Measurements from ENCODE around the gene WDR47. TPM values are rescaled to one million over a fixed set of nuclear protein-coding genes. Genes with fewer than 3 reads are reported as not detected.

The WDR47 gene
- total and polyA plus RNA-seq, 4 donors = 1.2 to 4.1 (median 2.5) TPM

- WGBS = 85% methylated on average over 5 of the region's 5 CpGs
- no peak for TF ChIP-seq HNF4G (IDR thresholded peaks at IDR 0.05)
- no peak for TF ChIP-seq FOXA1 (IDR thresholded peaks at IDR 0.05)
- TF ChIP-seq YY1 (IDR thresholded peaks at IDR 0.05) = no peak
- TF ChIP-seq JUND (IDR thresholded peaks at IDR 0.05) = no peak
- no peak for TF ChIP-seq RXRA (IDR thresholded peaks at IDR 0.05)
Observed at GRCh38 chr1:109080441-109081082, 38.7 kb upstream of the WDR47 start.

GRCh38 chr1:109079240-109079622 lies 37.3 kb upstream of the WDR47 start:
- Histone ChIP-seq H3K36me3 (ENCODE audit: control insufficient read depth in 4 of 4, insufficient read depth in 3 of 4, low read depth in 1 of 4, low read length in 3 of 4) (no peaks in the 10 kb centered on the region), H3K4me3 (ENCODE audit: low read depth in 1 of 3, low read length in 3 of 3) (no peak overlapping the region), H3K9ac (ENCODE audit: low read depth in 1 of 2, low read length in 2 of 2) (no peak overlapping the region), H3K27me3 (ENCODE audit: control insufficient read depth in 4 of 4, insufficient read depth in 4 of 4, low read length in 3 of 4) (no peaks in the 10 kb centered on the region), H3K27ac (ENCODE audit: low read depth in 1 of 2, low read length in 2 of 2) (no peak overlapping the region), H3K4me1 (ENCODE audit: control insufficient read depth in 4 of 4, insufficient read depth in 4 of 4, low read length in 3 of 4) (peaks cover 0 to 8% (median 7%) of the 10 kb centered on the region in 4 donors), H3K9me3 (ENCODE audit: control insufficient read depth in 4 of 4, low read length in 3 of 4) (no peaks in the 10 kb centered on the region)
- no peak for DNase-seq (ENCODE audit: low spot score)
- TF ChIP-seq FOXA2 (IDR thresholded peaks at IDR 0.05) = no peak
- TF ChIP-seq ZBTB33 (IDR thresholded peaks at IDR 0.05) = no peak
- TF ChIP-seq FOXA1 (IDR thresholded peaks at IDR 0.05) = no peak
- TF ChIP-seq GABPA (IDR thresholded peaks at IDR 0.05 in 1 of 2, conservative IDR thresholded peaks at IDR 0.05 in 1 of 2) = no peak
- TF ChIP-seq TAF1 (conservative IDR thresholded peaks at IDR 0.05) = no peak
- TF ChIP-seq RXRA (IDR thresholded peaks at IDR 0.05) = no peak
- TF ChIP-seq RAD21 (IDR thresholded peaks at IDR 0.05) = no peak
- 95% methylated on average over 2 of the region's 2 CpGs for WGBS

More at GRCh38 chr1:109080441-109081082, 38.7 kb upstream of the WDR47 start:
- no peaks in the 10 kb centered on the region for H3K36me3 ChIP-seq (ENCODE audit: control insufficient read depth in 4 of 4, insufficient read depth in 3 of 4, low read depth in 1 of 4, low read length in 3 of 4)
- H3K27ac ChIP-seq (ENCODE audit: low read depth in 1 of 2, low read length in 2 of 2) = no peak overlapping the region
- H3K9me3 ChIP-seq (ENCODE audit: control insufficient read depth in 4 of 4, low read length in 3 of 4) = no peaks in the 10 kb centered on the region
- DNase-seq (ENCODE audit: low spot score) = no peak
- H3K4me1 ChIP-seq (ENCODE audit: control insufficient read depth in 4 of 4, insufficient read depth in 4 of 4, low read length in 3 of 4) = no peaks in the 10 kb centered on the region
- no peaks in the 10 kb centered on the region for H3K27me3 ChIP-seq (ENCODE audit: control insufficient read depth in 4 of 4, insufficient read depth in 4 of 4, low read length in 3 of 4)
- no peak overlapping the region for H3K4me3 ChIP-seq (ENCODE audit: low read depth in 1 of 3, low read length in 3 of 3)
- H3K9ac ChIP-seq (ENCODE audit: low read depth in 1 of 2, low read length in 2 of 2) = no peak overlapping the region

- TF ChIP-seq JUND (IDR thresholded peaks at IDR 0.05) = no peak
- TF ChIP-seq MAX (IDR thresholded peaks at IDR 0.05) = no peak
- TF ChIP-seq GABPA (IDR thresholded peaks at IDR 0.05 in 1 of 2, conservative IDR thresholded peaks at IDR 0.05 in 1 of 2) = no peak
- TF ChIP-seq SP1 (IDR thresholded peaks at IDR 0.05) = no peak
- TF ChIP-seq ATF3 (IDR thresholded peaks at IDR 0.05) = no peak
- no peak for TF ChIP-seq RAD21 (IDR thresholded peaks at IDR 0.05)
- no peak for TF ChIP-seq HNF4A (conservative IDR thresholded peaks at IDR 0.05)
- TF ChIP-seq CTCF (IDR thresholded peaks at IDR 0.05; ENCODE audit: low read depth, low read length, missing input control) = no peak
- no peak for TF ChIP-seq HNF4G (IDR thresholded peaks at IDR 0.05)
- TF ChIP-seq FOXA2 (IDR thresholded peaks at IDR 0.05) = no peak
- TF ChIP-seq ZBTB33 (IDR thresholded peaks at IDR 0.05) = no peak
- Histone ChIP-seq H3K27ac (ENCODE audit: low read depth in 1 of 2, low read length in 2 of 2) (no peak overlapping the region), H3K4me1 (ENCODE audit: control insufficient read depth in 4 of 4, insufficient read depth in 4 of 4, low read length in 3 of 4) (peaks cover 0 to 8% (median 7%) of the 10 kb centered on the region in 4 donors), H3K36me3 (ENCODE audit: control insufficient read depth in 4 of 4, insufficient read depth in 3 of 4, low read depth in 1 of 4, low read length in 3 of 4) (no peaks in the 10 kb centered on the region), H3K9me3 (ENCODE audit: control insufficient read depth in 4 of 4, low read length in 3 of 4) (no peaks in the 10 kb centered on the region), H3K27me3 (ENCODE audit: control insufficient read depth in 4 of 4, insufficient read depth in 4 of 4, low read length in 3 of 4) (no peaks in the 10 kb centered on the region), H3K4me3 (ENCODE audit: low read depth in 1 of 3, low read length in 3 of 3) (no peak overlapping the region), H3K9ac (ENCODE audit: low read depth in 1 of 2, low read length in 2 of 2) (no peak overlapping the region)
- WGBS = 86% methylated on average over 1 of the region's 1 CpG
- DNase-seq (ENCODE audit: low spot score) = no peak
Observed at GRCh38 chr1:109078317-109078716, 36.4 kb upstream of the WDR47 start.
